Memory B cell (primary cell): ENCODE data around the gene BCL2L13.
A peak's percentile ranks its signal among the peaks of the same experiment; 100 is the strongest.
"Not testable (repeated sequence)": the region's sequence is repeated elsewhere in the genome, so short reads cannot be mapped to it uniquely, and the experiment has no call there.

ENCODE experiments used
- ATAC-seq: fragments of 150-1000 bp; cut with Tn5 transposase; 2 replicates; pipeline ENCODE4 v1.10.0; 2021; ENCODE audit warnings: low read depth, mild to moderate bottlenecking, moderate library complexity
- DNase-seq, 2 donors: peaks; one replicate each; pipeline ENCODE4 v3.0.0; 2022; ENCODE audit warnings: low spot score in 2 of 2
- H3K27ac Mint-ChIP-seq: one replicate; pipeline ENCODE4 v1.8.0; 2022; ENCODE audit warnings: mild to moderate bottlenecking, moderate library complexity, mixed read lengths
- H3K27me3 Mint-ChIP-seq: one replicate; pipeline ENCODE4 v1.8.0; 2022; ENCODE audit warnings: mixed read lengths
- H3K36me3 Mint-ChIP-seq: one replicate; pipeline ENCODE4 v1.8.0; 2022; ENCODE audit warnings: mild to moderate bottlenecking, mixed read lengths
- H3K4me1 Mint-ChIP-seq: one replicate; pipeline ENCODE4 v1.8.0; 2022; ENCODE audit warnings: mixed read lengths
- H3K4me3 Mint-ChIP-seq: one replicate; pipeline ENCODE4 v1.8.0; 2022; ENCODE audit warnings: mild to moderate bottlenecking, moderate library complexity, mixed read lengths
- H3K9me3 Mint-ChIP-seq: one replicate; pipeline ENCODE4 v1.8.0; 2022; ENCODE audit warnings: mixed read lengths

BCL2L13 gene

DNA sequence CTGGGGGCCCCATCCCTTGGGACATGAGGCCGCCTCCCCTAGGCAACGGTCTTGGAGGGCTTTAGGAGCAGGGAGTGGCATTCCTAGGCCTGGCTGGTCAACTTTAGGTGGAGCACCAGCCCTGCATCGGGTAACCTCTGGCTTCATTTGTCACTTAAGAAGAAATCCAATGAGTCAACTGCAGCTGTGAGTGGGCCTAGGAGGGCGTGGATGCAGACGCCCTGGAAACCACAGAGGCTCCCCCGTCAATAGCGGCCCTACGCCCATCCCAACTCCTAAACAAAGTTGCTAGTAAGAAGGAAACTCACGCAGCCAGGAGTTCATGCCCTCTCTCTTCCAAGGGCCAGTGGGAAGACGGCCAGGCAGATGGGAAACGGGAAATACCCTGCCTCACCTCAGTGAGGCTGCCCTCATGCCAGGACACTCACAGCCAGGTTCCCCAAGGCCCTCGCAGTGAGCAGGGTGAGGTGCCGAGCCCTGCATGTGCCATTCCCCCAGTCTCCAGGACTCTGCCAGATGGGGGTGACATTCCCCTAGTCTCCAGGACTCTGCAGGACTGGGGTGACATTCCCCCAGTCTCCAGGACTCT, 114.9 kb downstream of the BCL2L13 start:
- H3K4me1 Mint-ChIP-seq: peaks cover 4% of the 10 kb centered on the region
- DNase-seq (no peak), ATAC-seq (no peak)
- peaks cover 5% of the 10 kb centered on the region for H3K36me3 Mint-ChIP-seq
- H3K4me3 Mint-ChIP-seq: no peak overlapping the region
- no peaks in the 10 kb centered on the region for H3K9me3 Mint-ChIP-seq
- H3K27me3 Mint-ChIP-seq: no peaks in the 10 kb centered on the region
- no peak overlapping the region for H3K27ac Mint-ChIP-seq

DNA sequence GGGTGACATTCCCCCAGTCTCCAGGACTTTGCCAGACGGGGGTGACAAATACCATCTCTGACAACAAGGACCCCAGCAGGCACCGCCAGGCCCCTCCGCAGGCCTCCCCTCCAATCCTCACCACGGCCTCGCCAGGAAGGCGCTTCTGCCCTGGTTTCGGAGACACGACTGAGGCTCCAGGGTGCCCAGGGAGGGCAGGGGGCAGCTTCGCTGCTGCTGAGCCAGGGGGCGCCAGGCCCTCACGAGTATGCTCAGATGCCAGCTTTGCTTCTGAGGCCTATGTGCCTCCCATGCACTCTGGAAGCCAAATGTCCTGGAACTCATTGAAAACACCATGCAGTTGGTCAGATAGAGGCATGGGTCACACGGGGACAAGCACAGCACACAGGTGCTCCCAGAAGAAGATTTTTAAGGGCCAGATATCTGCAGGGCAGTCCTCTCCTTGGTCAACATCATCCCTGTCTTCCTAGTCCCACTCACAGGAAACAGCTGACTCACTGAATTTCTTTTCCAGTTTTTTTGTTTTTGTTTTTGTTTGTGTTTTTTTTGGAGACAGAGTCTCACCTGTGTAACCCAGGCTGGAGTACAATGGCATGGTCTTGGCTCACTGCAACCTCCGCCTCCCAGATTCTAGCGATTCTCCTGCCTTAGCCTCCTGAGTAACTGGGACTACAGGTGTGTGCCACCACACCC, 115.8 kb downstream of the BCL2L13 start:
- no peak for DNase-seq
- no peak overlapping the region for H3K4me3 Mint-ChIP-seq
- H3K36me3 Mint-ChIP-seq: peaks cover 6% of the 10 kb centered on the region
- H3K27ac Mint-ChIP-seq: no peak overlapping the region
- no peaks in the 10 kb centered on the region for H3K27me3 Mint-ChIP-seq
- peaks cover 5% of the 10 kb centered on the region for H3K4me1 Mint-ChIP-seq
- H3K9me3 Mint-ChIP-seq: no peaks in the 10 kb centered on the region
- peak; percentile 59 for ATAC-seq

DNA sequence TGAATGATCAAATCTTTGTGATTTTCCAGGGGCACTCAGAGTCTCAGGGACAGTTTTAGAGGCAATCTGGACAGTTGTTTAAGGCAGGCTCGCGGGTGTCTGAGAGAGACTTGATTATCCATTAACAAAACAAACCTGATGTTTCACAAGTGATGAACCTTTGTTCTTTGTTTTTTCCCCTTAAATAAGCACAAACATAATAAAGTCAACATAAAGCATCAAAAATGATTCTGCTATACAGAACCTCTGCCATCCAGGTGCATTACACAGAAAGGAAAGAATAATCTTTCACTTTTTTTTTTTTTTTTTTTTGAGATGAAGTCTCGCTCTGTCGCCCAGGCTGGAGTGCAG, 122.6 kb downstream of the BCL2L13 start:
- Mint-ChIP-seq H3K4me1 (peaks cover 11% of the 10 kb centered on the region), H3K27me3 (no peaks in the 10 kb centered on the region), H3K36me3 (peaks cover 4% of the 10 kb centered on the region), H3K4me3 (no peak overlapping the region), H3K9me3 (no peaks in the 10 kb centered on the region), H3K27ac (no peak overlapping the region)
- no peak for ATAC-seq
- no peak for DNase-seq

GRCh38 chr22:17763442-17763841, 124.9 kb downstream of the BCL2L13 start:
- not testable (repeated sequence) for ATAC-seq, H3K27me3 Mint-ChIP-seq, H3K27ac Mint-ChIP-seq, H3K36me3 Mint-ChIP-seq, DNase-seq, H3K9me3 Mint-ChIP-seq, H3K4me3 Mint-ChIP-seq
- H3K4me1 Mint-ChIP-seq: peaks cover 17% of the 10 kb centered on the region

DNA sequence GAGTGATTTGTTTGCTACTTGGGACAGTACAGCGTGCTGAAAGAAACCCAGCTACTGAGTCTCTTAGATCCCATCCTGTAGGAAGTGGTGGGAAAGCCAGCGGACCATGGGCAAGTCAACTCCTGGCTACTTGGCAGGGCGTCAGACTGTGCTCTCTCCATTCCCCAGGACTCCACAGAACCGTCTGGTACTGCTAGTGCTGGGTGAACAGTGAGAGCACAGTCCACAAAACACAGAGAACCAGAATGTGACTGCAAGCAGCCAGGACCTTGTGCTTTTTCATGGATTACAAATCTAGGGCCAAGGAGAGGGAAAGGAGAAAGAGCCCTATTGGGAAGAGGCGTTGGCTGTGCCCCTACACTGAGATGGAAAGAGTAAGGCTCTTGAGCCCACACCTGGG, 125.5 kb downstream of the BCL2L13 start:
- no peak for DNase-seq
- Mint-ChIP-seq H3K36me3 (no peaks in the 10 kb centered on the region), H3K4me3 (no peak overlapping the region), H3K27ac (peak overlapping the region; percentile 56), H3K4me1 (peaks cover 16% of the 10 kb centered on the region), H3K27me3 (no peaks in the 10 kb centered on the region), H3K9me3 (no peaks in the 10 kb centered on the region)
- ATAC-seq: no peak

DNA sequence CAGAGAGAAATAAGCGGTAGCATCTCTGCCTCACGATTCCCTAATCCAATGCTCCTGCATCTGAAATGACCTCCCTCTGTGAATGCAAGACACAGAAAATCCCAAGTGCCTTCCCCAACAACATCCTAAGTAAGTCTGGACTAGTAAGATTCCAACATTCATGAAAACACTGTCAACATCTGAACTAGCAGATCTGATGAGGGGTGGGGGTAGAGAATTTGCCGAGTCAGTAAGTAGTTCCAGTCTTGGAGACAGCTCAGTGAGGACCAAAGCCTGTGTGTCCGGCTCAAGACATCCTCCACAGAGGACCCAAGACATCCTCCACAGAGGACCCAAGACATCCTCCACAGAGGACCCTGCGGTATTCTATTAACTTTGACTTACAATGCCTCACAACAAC, 126.3 kb downstream of the BCL2L13 start:
- H3K27me3 Mint-ChIP-seq, H3K27ac Mint-ChIP-seq, H3K36me3 Mint-ChIP-seq, ATAC-seq, DNase-seq, H3K4me3 Mint-ChIP-seq, H3K9me3 Mint-ChIP-seq: not testable (repeated sequence)
- H3K4me1 Mint-ChIP-seq: peaks cover 16% of the 10 kb centered on the region

DNA sequence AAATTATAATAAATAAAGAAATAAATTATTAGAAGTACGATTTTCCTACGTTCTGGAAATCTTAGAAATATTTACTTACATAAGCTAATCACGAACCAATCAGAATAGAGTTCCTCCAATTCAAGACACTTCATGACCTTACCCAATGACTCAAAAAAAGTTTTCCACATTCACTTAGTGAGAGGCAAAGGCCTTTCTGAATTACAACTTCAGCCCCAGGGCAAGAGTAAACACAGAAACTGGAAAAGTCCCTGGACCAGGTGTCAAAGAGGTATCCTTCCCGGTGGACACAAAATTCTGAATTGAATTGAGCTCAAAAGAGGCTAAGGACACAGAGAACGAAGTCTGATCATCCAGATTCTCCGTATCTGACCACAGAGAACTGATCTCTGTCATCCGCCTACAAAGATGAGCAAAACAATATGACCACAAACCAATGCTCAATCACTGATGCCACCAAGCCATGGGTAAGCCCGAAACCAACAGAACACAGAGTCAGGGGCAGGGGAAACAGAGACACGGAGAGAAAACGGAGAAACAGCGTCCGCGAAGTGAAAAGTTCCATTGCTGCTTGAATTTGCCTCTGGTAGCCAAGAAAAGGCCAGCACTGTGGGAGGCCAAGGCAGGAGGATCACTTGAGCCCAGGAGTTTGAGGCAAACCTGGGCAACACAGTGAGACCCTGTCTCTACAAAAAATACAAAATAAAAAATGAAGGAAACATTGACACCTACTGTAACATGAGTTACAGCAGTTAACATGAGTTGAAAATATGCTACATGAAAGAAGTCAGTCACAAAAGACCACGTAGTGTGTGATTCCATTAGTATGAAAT, 128.9 kb downstream of the BCL2L13 start:
- no peaks in the 10 kb centered on the region for H3K36me3 Mint-ChIP-seq
- H3K4me3 Mint-ChIP-seq: peak overlapping the region; percentile 1
- no peaks in the 10 kb centered on the region for H3K27me3 Mint-ChIP-seq
- ATAC-seq: peak; percentile 21
- no peaks in the 10 kb centered on the region for H3K9me3 Mint-ChIP-seq
- H3K4me1 Mint-ChIP-seq: peaks cover 26% of the 10 kb centered on the region
- peak overlapping the region; percentile 38 for H3K27ac Mint-ChIP-seq
- DNase-seq: no peak

- Mint-ChIP-seq H3K4me1 (peaks cover 36% of the 10 kb centered on the region), H3K27ac (no peak overlapping the region), H3K4me3 (no peak overlapping the region), H3K9me3 (no peaks in the 10 kb centered on the region), H3K36me3 (no peaks in the 10 kb centered on the region), H3K27me3 (no peaks in the 10 kb centered on the region)
- ATAC-seq (no peak), DNase-seq (no peak)
Observed at GRCh38 chr22:17769013-17769715, 130.6 kb downstream of the BCL2L13 start.

DNA sequence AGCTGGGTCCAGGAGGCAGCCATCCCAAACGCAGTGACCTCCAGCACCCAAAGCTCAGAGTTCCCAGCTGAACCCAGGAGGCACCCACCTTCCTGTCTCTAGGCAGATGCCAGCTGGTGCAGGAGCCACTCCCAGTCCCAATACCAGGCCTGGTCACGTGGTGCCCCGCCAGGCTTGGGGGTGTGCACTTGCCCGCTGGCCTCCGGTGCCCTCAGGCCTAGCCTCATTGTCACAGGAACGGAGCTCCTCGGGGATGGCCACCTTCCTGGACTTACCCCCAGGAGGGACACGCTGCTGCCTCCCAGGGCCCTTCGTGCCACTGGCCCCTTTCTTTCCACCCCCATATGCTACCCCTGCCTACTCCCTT, 131.1 kb downstream of the BCL2L13 start:
- Mint-ChIP-seq H3K4me3 (no peak overlapping the region), H3K36me3 (no peaks in the 10 kb centered on the region), H3K27ac (peak overlapping the region; percentile 18), H3K9me3 (no peaks in the 10 kb centered on the region), H3K4me1 (peaks cover 34% of the 10 kb centered on the region), H3K27me3 (no peaks in the 10 kb centered on the region)
- DNase-seq: no peak
- no peak for ATAC-seq

- DNase-seq (no peak), ATAC-seq (no peak)
- H3K36me3 Mint-ChIP-seq: no peaks in the 10 kb centered on the region
- no peaks in the 10 kb centered on the region for H3K27me3 Mint-ChIP-seq
- peak overlapping the region; percentile 18 for H3K27ac Mint-ChIP-seq
- no peaks in the 10 kb centered on the region for H3K9me3 Mint-ChIP-seq
- H3K4me3 Mint-ChIP-seq: no peak overlapping the region
- peaks cover 38% of the 10 kb centered on the region for H3K4me1 Mint-ChIP-seq
Observed at GRCh38 chr22:17770180-17771077, 131.9 kb downstream of the BCL2L13 start.

GRCh38 chr22:17772249-17772957, 133.8 kb downstream of the BCL2L13 start:
- peaks cover 44% of the 10 kb centered on the region for H3K4me1 Mint-ChIP-seq
- H3K36me3 Mint-ChIP-seq: no peaks in the 10 kb centered on the region
- H3K9me3 Mint-ChIP-seq: no peaks in the 10 kb centered on the region
- DNase-seq (no peak), ATAC-seq (no peak)
- no peaks in the 10 kb centered on the region for H3K27me3 Mint-ChIP-seq
- peak overlapping the region; percentile 91 for H3K27ac Mint-ChIP-seq
- peak overlapping the region; percentile 88 for H3K4me3 Mint-ChIP-seq

GRCh38 chr22:17772958-17773605, 134.5 kb downstream of the BCL2L13 start:
- ATAC-seq: no peak
- Mint-ChIP-seq H3K27me3 (no peaks in the 10 kb centered on the region), H3K9me3 (no peaks in the 10 kb centered on the region), H3K36me3 (no peaks in the 10 kb centered on the region), H3K4me3 (peak overlapping the region; percentile 88), H3K27ac (peak overlapping the region; percentile 91), H3K4me1 (peaks cover 43% of the 10 kb centered on the region)
- DNase-seq: no peak
